VCaP (cell line): Measurements from ENCODE around the gene CPHXL2.

ENCODE experiments used
- H3K27ac ChIP-seq: fragments of 450-650 bp; 2 replicates; pipeline ENCODE4 v1.5.1; 2017
- CTCF ChIP-seq: fragments of 450-650 bp; conservative IDR thresholded peaks from 2 replicates; pipeline ENCODE4 v1.5.1; 2017; ENCODE audit warnings: mild to moderate bottlenecking, moderate library complexity

CPHXL2 gene

GRCh38 chr16:75627851-75628250 lies 49.0 kb downstream of the CPHXL2 start:
- TF ChIP-seq CTCF, result no peak
- no peak overlapping the region for H3K27ac ChIP-seq

DNA sequence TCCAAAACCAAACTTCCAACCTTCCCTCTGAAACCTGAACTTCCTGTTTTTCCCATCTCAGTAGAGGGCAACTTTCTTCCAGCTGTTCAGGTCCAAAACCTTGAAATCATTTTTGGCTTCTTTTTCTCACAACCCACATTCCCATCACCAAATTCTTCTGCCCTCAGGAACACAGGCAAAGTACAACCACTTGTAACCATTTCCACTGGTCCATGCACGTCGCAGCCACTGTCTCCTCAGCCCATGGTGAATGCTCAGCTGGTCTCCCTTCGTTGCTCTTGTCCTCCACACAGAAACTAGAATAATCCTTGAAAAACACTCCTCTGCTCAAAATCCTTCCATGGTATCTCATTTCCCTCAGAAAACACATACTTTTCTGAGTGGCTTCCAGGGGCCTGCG lies 50.0 kb downstream of the CPHXL2 start:
- TF ChIP-seq CTCF, result no peak
- no peak overlapping the region for H3K27ac ChIP-seq

- no peak overlapping the region for H3K27ac ChIP-seq
- TF ChIP-seq CTCF, result no peak
These were observed 51.9 kb downstream of the CPHXL2 start for GRCh38 chr16:75624921-75625334.

DNA sequence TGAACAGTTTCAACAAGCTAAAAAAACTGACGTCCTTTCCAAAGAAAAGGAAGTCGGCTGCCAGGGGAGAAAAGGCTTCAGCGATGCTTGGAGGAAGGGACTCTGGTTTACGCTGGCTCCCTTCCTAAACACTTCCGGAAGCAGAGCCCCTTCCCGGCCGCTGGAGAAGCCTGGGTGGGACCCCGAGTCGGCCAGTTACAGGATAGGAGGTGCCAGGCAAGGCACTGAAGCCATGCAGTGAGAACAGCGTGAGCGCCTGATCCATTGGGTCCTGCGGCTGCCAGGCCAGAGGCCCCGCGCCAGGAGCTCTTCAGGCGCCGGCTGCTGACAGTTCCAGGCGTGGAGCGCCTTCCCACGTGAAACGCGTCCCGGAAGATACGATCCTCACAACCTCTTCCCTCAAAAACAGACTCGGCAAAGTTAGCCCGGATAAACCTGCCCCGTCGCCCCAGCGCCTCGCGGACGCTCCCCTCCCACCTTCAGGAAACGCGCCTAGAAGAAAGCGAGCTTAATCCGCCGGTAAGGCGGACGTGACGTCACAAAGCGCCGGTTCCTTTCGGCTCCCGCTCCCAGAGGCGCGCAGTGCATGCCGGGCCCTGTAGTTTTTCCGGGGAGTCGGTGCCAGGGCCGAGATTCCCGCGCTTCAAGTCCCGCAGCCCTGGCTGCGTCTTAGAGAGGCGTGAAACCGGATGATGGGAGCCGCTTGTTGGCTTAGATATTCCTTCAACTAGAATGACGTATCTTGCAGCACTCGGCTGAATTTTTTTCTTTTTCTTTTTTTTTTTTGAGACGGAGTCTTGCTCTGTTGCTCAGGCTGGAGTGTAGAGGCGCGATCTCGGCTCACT lies 53.8 kb downstream of the CPHXL2 start, which contains the start of gene ADAT1:
Gene ADAT1, minus strand, starts transcription at position 521 of the 845 bp plus-strand sequence. CDS start 2,482 bp downstream, outside the sequence.
- no peak for TF ChIP-seq CTCF
- peak within 1 kb of the TSS; percentile 76 for H3K27ac ChIP-seq

DNA sequence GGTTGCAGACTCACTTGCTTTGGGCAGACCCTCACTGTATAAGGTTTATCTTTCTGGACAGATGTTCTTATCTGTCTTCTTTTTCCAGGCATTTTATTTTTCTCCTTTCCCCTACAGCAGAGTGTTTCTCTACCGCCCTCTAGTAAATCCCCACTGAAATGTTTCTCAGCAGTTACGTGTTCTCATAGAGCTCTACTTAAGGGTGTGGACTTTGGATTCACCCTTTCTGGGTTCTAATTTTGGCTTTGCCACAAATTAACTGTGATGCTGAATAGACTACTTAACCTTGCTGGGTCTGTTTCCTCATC lies 55.7 kb downstream of the CPHXL2 start:
- peak; percentile 74 for TF ChIP-seq CTCF
- H3K27ac ChIP-seq, result no peak overlapping the region

- TF ChIP-seq CTCF, result no peak
- H3K27ac ChIP-seq, result no peak overlapping the region
These were observed 56.3 kb downstream of the CPHXL2 start for GRCh38 chr16:75620326-75621169.

DNA sequence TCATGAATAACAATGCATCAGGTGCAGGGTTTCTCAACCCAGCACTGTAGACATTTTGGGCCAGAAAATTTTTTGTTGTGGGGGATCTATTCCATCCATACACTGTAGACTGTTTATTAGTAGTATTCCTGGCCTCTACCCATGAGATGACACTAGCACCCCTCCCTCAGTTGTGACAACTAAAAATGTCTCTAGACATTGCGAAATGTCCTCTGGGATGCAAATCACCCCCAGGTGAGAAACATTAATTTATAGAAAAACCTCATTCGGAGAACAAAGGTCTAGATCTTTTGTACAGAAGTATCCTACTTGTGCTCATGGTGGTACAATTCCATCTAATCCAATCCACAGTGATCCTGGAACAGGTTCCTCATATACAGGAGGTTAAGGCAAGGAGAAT lies 58.0 kb downstream of the CPHXL2 start:
- no peak overlapping the region for H3K27ac ChIP-seq

More for the DNA sequence above, 58.0 kb downstream of the CPHXL2 start:
- no peak for TF ChIP-seq CTCF
